BJ (cell line): Measurements from ENCODE around the gene KRT6A. TPM values are rescaled to one million over a fixed set of nuclear protein-coding genes. Genes with fewer than 3 reads are reported as not detected.

Experiments
- CTCF ChIA-PET: fragments of 350-600 bp; formaldehyde crosslinking; extraction: SDS; loops from one replicate; lab custom pipeline; 2021; ENCODE audit warnings: antibody characterized with exemption, inconsistent platforms; lab: Yijun Ruan, JAX
- POLR2A ChIA-PET: fragments of 300-600 bp; sonication (Branson Sonifier 250); formaldehyde crosslinking; extraction: SDS; loops from one replicate; lab custom pipeline; 2021; ENCODE audit warnings: antibody characterized with exemption; lab: Charles Lee
- DNase-seq: peaks from one replicate; pipeline ENCODE4 v3.0.0-alpha.2; 2011; ENCODE audit warnings: low read depth
- H3K27me3 ChIP-seq: 2 replicates; pipeline ENCODE4 v1.6.0; 2011; ENCODE audit warnings: low read length; ENCODE audit not compliant: control insufficient read depth, insufficient read depth
- H3K36me3 ChIP-seq: 2 replicates; pipeline ENCODE4 v1.5.1; 2011; ENCODE audit warnings: low read length; ENCODE audit not compliant: control insufficient read depth, insufficient read depth
- H3K4me3 ChIP-seq: 2 replicates; pipeline ENCODE4 v1.5.1; 2011; ENCODE audit warnings: low read depth, mild to moderate bottlenecking, control low read depth, low read length
- CTCF ChIP-seq: IDR thresholded peaks from 2 replicates; pipeline ENCODE4 v1.5.1; 2011; ENCODE audit warnings: low read depth, mild to moderate bottlenecking, control low read depth, inconsistent platforms, low read length, moderate library complexity; ENCODE audit not compliant: insufficient read depth
- polyA plus RNA-seq: library from polyadenylated mRNA; depleted of rRNA; stranded (reverse); fragments of >200 nt; gene quantifications from 2 replicates; pipeline ENCODE4 v1.2.3, GENCODE V29; 2011

Gene KRT6A
- polyA plus RNA-seq, 1 experiment = not detected

GRCh38 chr12:52539083-52539820 is 46.2 kb upstream of the KRT6A start:
- DNase-seq = peak; percentile 77
- Histone ChIP-seq H3K36me3 (no peaks in the 10 kb centered on the region), H3K4me3 (no peak overlapping the region), H3K27me3 (peaks cover 5% of the 10 kb centered on the region)
- POLR2A ChIA-PET = no interaction called here
- no peak for TF ChIP-seq CTCF
- CTCF ChIA-PET = interaction anchor here (0.6 to 2.2 kb wide), 7 partner anchors 13 to 341 kb away, joined by 3 to 6 read pairs (median 3); partner anchors contain the start of gene KRT71

GRCh38 chr12:52537101-52537500 is 44.0 kb upstream of the KRT6A start:
- no peak for DNase-seq
- no peaks in the 10 kb centered on the region; the same call in 1 of the 2 replicates for H3K27me3 ChIP-seq
- H3K4me3 ChIP-seq = no peak overlapping the region
- H3K36me3 ChIP-seq = no peaks in the 10 kb centered on the region
- CTCF ChIA-PET = no interaction called here
- no peak for TF ChIP-seq CTCF
- POLR2A ChIA-PET = no interaction called here

GRCh38 chr12:52535574-52535973 is 42.5 kb upstream of the KRT6A start:
- CTCF ChIA-PET = interaction anchor here (1.3 to 1.4 kb wide), 2 partner anchors 19 to 163 kb away, joined by 5 read pairs; no protein-coding TSS in a partner anchor
- Histone ChIP-seq H3K4me3 (no peak overlapping the region), H3K27me3 (peaks cover 1% of the 10 kb centered on the region), H3K36me3 (no peaks in the 10 kb centered on the region)
- DNase-seq = no peak
- TF ChIP-seq CTCF = no peak
- POLR2A ChIA-PET = no interaction called here

- TF ChIP-seq CTCF = 0 out of 2 replicates have a peak, but pooled peaks have one; percentile 9
- no peak overlapping the region for H3K4me3 ChIP-seq
- POLR2A ChIA-PET = no interaction called here
- no peak for DNase-seq
- peaks cover 6% of the 10 kb centered on the region for H3K27me3 ChIP-seq
- no peaks in the 10 kb centered on the region for H3K36me3 ChIP-seq
- CTCF ChIA-PET = interaction anchor here (1.3 to 1.4 kb wide), 2 partner anchors 17 to 162 kb away, joined by 5 read pairs; no protein-coding TSS in a partner anchor
Observed at GRCh38 chr12:52534482-52534881, 41.4 kb upstream of the KRT6A start.

GRCh38 chr12:52533686-52534470 is 40.8 kb upstream of the KRT6A start:
- no peak for DNase-seq
- POLR2A ChIA-PET = no interaction called here
- Histone ChIP-seq H3K4me3 (no peak overlapping the region), H3K27me3 (peaks cover 7% of the 10 kb centered on the region), H3K36me3 (no peaks in the 10 kb centered on the region)
- CTCF ChIA-PET = interaction anchor here (1.3 kb wide), 1 partner anchor 161 kb away, joined by 5 read pairs; no protein-coding TSS in a partner anchor
- TF ChIP-seq CTCF = no peak
